Progenitor cell of endocrine pancreas (in vitro differentiated cells): ENCODE results near the gene GRID2. TPM values are rescaled to one million over a fixed set of nuclear protein-coding genes. Genes with fewer than 3 reads are reported as not detected.

ENCODE experiments used
- DNase-seq: peaks from one replicate; pipeline ENCODE4 v3.0.0; 2021; ENCODE audit warnings: low spot score; ENCODE audit not compliant: unreplicated experiment
- H3K27ac Mint-ChIP-seq: 2 replicates; pipeline ENCODE4 v1.8.0; 2021; ENCODE audit warnings: mild to moderate bottlenecking, moderate library complexity, mixed read lengths
- H3K27me3 Mint-ChIP-seq: 2 replicates; pipeline ENCODE4 v1.8.0; 2021; ENCODE audit warnings: mixed read lengths
- H3K36me3 Mint-ChIP-seq: 2 replicates; pipeline ENCODE4 v1.8.0; 2022; ENCODE audit warnings: mixed read lengths; ENCODE audit not compliant: insufficient read depth
- H3K4me1 Mint-ChIP-seq: 2 replicates; pipeline ENCODE4 v1.8.0; 2021; ENCODE audit warnings: low read depth, mixed read lengths
- H3K4me3 Mint-ChIP-seq: 2 replicates; pipeline ENCODE4 v1.8.0; 2021; ENCODE audit warnings: low read depth, mild to moderate bottlenecking, moderate library complexity, mixed read lengths
- H3K9me3 Mint-ChIP-seq: 2 replicates; pipeline ENCODE4 v1.8.0; 2021; ENCODE audit warnings: low read depth, mixed read lengths
- CTCF ChIP-seq: fragments of 200-600 bp; sonication (generic); IDR thresholded peaks from one replicate; pipeline ENCODE4 v1.5.0; 2021; ENCODE audit warnings: antibody characterized with exemption, mild to moderate bottlenecking; ENCODE audit not compliant: unreplicated experiment
- total RNA-seq: library from RNA; stranded (reverse); gene quantifications from 2 replicates; pipeline ENCODE4 v1.2.1, GENCODE V29; 2021

GRID2 gene
- total RNA-seq, 1 donor from 2014 or later, result 0.69 TPM

- Mint-ChIP-seq H3K9me3 (no peaks in the 10 kb centered on the region), H3K27ac (no peak overlapping the region), H3K36me3 (no peaks in the 10 kb centered on the region), H3K4me1 (no peaks in the 10 kb centered on the region), H3K4me3 (no peak overlapping the region), H3K27me3 (peaks cover 3% of the 10 kb centered on the region)
- TF ChIP-seq CTCF, result no peak
- DNase-seq, result no peak
Observed at GRCh38 chr4:93646233-93646930, 1342.6 kb downstream of the GRID2 start.

- no peak overlapping the region for H3K4me3 Mint-ChIP-seq
Observed at GRCh38 chr4:93648258-93648657, 1344.5 kb downstream of the GRID2 start.

GRCh38 chr4:93649828-93650227 lies 1346.1 kb downstream of the GRID2 start:
- no peak for TF ChIP-seq CTCF
- H3K27ac Mint-ChIP-seq, result no peak overlapping the region
- no peaks in the 10 kb centered on the region for H3K36me3 Mint-ChIP-seq
- no peaks in the 10 kb centered on the region for H3K4me1 Mint-ChIP-seq
- DNase-seq, result no peak
- H3K4me3 Mint-ChIP-seq, result no peak overlapping the region
- H3K9me3 Mint-ChIP-seq, result no peaks in the 10 kb centered on the region
- H3K27me3 Mint-ChIP-seq, result peaks cover 3% of the 10 kb centered on the region

More at GRCh38 chr4:93648258-93648657, 1344.5 kb downstream of the GRID2 start:
- no peaks in the 10 kb centered on the region for H3K4me1 Mint-ChIP-seq
- H3K36me3 Mint-ChIP-seq, result no peaks in the 10 kb centered on the region
- no peaks in the 10 kb centered on the region for H3K9me3 Mint-ChIP-seq
- no peak overlapping the region for H3K27ac Mint-ChIP-seq
- peaks cover 3% of the 10 kb centered on the region for H3K27me3 Mint-ChIP-seq
- TF ChIP-seq CTCF, result no peak
- no peak for DNase-seq

- no peak for TF ChIP-seq CTCF
- H3K4me1 Mint-ChIP-seq, result no peaks in the 10 kb centered on the region
- no peaks in the 10 kb centered on the region for H3K27me3 Mint-ChIP-seq
- H3K36me3 Mint-ChIP-seq, result no peaks in the 10 kb centered on the region
- no peak overlapping the region for H3K27ac Mint-ChIP-seq
- H3K9me3 Mint-ChIP-seq, result no peaks in the 10 kb centered on the region
- H3K4me3 Mint-ChIP-seq, result no peak overlapping the region
- no peak for DNase-seq
Observed at GRCh38 chr4:93654211-93654610, 1350.4 kb downstream of the GRID2 start.

GRCh38 chr4:93657527-93657926 lies 1353.8 kb downstream of the GRID2 start:
- H3K27me3 Mint-ChIP-seq, result no peaks in the 10 kb centered on the region
- TF ChIP-seq CTCF, result no peak
- H3K4me3 Mint-ChIP-seq, result no peak overlapping the region
- DNase-seq, result no peak
- no peaks in the 10 kb centered on the region for H3K4me1 Mint-ChIP-seq
- H3K36me3 Mint-ChIP-seq, result no peaks in the 10 kb centered on the region
- H3K27ac Mint-ChIP-seq, result no peak overlapping the region
- H3K9me3 Mint-ChIP-seq, result no peaks in the 10 kb centered on the region
